Measurements from ENCODE around the gene CAMKK1. TPM values are rescaled to one million over a fixed set of nuclear protein-coding genes. Genes with fewer than 3 reads are reported as not detected.

Gene CAMKK1
- total RNA-seq, 1 donor from 2014 or later: 7.8 TPM

GRCh38 chr17:3929764-3930163 lies 36.9 kb upstream of the CAMKK1 start:
- H3K27me3 ChIP-seq (ENCODE audit: control insufficient read depth, insufficient read depth, low read length): peaks cover 8% of the 10 kb centered on the region
- no peak for DNase-seq (ENCODE audit: low read depth)
- no peak for TF ChIP-seq CTCF (IDR thresholded peaks at IDR 0.05; ENCODE audit: insufficient read depth, low read length, poor library complexity, severe bottlenecking)

GRCh38 chr17:3929181-3929580 lies 36.3 kb upstream of the CAMKK1 start:
- Histone ChIP-seq H3K4me3 (ENCODE audit: low read depth, low read length) (no peak overlapping the region), H3K36me3 (ENCODE audit: control insufficient read depth, insufficient read depth, low read length) (no peaks in the 10 kb centered on the region), H3K27me3 (ENCODE audit: control insufficient read depth, insufficient read depth, low read length) (peaks cover 13% of the 10 kb centered on the region)
- DNase-seq (ENCODE audit: low read depth): no peak
- TF ChIP-seq CTCF (IDR thresholded peaks at IDR 0.05; ENCODE audit: insufficient read depth, low read length, poor library complexity, severe bottlenecking): no peak

More at GRCh38 chr17:3929764-3930163, 36.9 kb upstream of the CAMKK1 start:
- Histone ChIP-seq H3K4me3 (ENCODE audit: low read depth, low read length) (no peak overlapping the region), H3K36me3 (ENCODE audit: control insufficient read depth, insufficient read depth, low read length) (no peaks in the 10 kb centered on the region)

DNA sequence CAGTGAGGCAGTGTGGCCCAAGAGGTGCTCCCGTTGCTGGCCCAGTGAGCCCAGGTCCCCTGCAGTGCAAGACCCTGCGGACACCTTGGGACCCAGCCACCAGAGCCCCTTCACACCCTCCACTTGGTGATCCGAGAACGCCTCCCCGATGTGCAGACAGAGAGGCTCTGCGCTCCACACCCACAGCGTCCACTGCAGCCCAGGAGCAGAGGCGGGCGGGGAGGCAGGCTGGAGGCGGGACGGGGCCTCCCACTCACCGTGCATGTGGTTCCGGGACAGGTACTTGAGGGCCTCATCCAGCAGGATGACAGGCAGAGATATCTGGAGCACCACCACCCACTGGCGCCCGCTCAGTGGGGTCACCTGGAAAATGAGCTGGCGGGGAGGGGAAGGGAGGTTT lies 35.6 kb upstream of the CAMKK1 start:
- TF ChIP-seq CTCF (IDR thresholded peaks at IDR 0.05; ENCODE audit: insufficient read depth, low read length, poor library complexity, severe bottlenecking): no peak
- DNase-seq (ENCODE audit: low read depth): no peak
- Histone ChIP-seq H3K27me3 (ENCODE audit: control insufficient read depth, insufficient read depth, low read length) (peaks cover 21% of the 10 kb centered on the region), H3K36me3 (ENCODE audit: control insufficient read depth, insufficient read depth, low read length) (no peaks in the 10 kb centered on the region), H3K4me3 (ENCODE audit: low read depth, low read length) (no peak overlapping the region)

GRCh38 chr17:3927628-3928340 lies 34.9 kb upstream of the CAMKK1 start:
- H3K36me3 ChIP-seq (ENCODE audit: control insufficient read depth, insufficient read depth, low read length): no peaks in the 10 kb centered on the region
- no peak for DNase-seq (ENCODE audit: low read depth)
- H3K27me3 ChIP-seq (ENCODE audit: control insufficient read depth, insufficient read depth, low read length): peaks cover 21% of the 10 kb centered on the region
- H3K4me3 ChIP-seq (ENCODE audit: low read depth, low read length): no peak overlapping the region
- no peak for TF ChIP-seq CTCF (IDR thresholded peaks at IDR 0.05; ENCODE audit: insufficient read depth, low read length, poor library complexity, severe bottlenecking)

DNA sequence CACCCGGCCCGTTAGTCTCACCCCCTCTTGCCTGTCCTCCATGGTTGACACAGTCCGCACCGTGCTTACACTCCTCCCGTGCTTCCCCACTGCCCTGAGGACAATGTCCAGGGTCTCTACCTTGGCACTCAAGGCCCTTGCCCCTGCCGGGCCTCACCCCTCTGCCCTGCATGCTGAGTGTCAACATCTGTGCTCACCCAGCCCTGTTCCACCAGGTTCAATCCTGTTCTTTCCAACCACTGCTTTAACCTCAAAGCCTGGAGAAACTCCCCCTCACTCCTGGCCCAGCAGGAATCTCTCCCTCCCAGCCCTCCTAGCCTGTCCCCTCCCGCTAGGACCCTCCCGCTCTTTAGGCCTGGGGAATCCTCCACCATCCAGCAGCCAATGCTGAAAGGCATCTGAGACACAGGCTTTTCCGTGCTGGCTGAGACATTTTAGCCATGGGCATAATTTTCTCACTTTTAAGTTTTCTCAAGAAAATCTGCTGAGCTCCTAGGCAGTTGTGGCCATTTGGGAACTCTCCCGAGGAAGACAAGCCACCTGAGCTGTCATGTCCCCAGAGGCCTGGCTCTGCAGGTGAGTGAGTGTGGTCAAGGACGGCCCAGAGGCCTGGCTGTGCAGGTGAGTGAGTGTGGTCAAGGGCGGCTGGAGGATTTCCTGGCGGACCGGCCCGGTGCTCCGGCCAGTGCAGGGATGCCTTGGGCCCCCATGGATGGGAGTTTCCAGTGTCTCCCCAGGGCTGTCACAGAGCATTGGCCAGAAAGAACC lies 34.2 kb upstream of the CAMKK1 start:
- Histone ChIP-seq H3K4me3 (ENCODE audit: low read depth, low read length) (no peak overlapping the region), H3K27me3 (ENCODE audit: control insufficient read depth, insufficient read depth, low read length) (peaks cover 21% of the 10 kb centered on the region), H3K36me3 (ENCODE audit: control insufficient read depth, insufficient read depth, low read length) (no peaks in the 10 kb centered on the region)
- DNase-seq (ENCODE audit: low read depth): no peak
- no peak for TF ChIP-seq CTCF (IDR thresholded peaks at IDR 0.05; ENCODE audit: insufficient read depth, low read length, poor library complexity, severe bottlenecking)

Measured in kidney epithelial cell (primary cell).